RPMI8226 (cell line): Measurements from ENCODE around the gene VSNL1.

Source experiments
- DNase-seq: peaks from one replicate; pipeline ENCODE4 v3.0.0-alpha.2; 2015

VSNL1 gene

DNA sequence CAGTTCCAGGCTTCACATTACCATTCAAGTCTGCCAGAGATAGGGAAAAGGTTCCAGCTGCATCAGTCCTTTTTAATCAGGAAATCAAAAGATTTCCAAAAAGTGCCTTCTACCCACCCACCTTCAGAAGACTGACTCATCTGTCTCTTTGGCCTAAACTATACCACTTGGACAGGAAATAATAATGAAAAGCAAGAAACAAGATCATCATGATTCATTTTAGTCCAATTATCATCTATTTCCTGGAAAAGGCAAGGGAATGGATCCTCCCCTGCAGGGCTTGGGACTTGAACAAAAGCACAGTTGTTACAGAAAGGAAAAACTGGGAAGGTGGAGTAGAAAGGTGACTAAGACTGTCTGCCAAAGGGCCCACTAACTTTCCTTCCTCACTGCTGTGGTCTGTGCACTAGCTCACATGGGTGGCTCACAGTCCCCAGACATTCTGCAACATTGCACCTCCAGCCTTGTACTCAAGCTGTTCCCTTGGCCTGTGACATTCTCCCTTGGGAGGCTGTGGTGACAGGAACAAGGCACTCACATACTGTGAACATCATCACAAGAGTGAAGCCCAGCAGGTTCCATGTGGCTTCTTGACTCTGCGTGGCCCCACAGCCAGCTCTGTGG is 75.3 kb downstream of the VSNL1 start:
- no peak for DNase-seq

DNA sequence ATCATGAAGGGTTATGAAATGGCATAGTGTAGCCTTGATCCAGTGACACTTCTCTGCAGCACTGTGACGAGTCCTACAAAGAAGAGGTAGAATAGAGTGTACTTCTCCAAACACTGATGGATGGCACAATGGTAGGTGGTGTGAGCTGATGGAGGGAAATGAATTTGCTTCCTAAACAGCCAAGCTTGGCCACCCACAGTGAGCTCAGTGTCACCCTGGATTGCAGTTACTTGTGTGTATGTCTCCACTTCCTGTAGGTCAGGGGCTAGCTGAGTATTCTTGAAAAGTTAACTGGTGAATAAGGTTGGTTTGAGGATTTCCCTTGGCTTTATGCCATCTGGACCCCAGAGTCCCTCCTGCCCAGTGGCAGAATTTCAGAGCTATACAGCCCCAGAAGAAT is 75.9 kb downstream of the VSNL1 start:
- no peak for DNase-seq

GRCh38 chr2:17617516-17617915 is 77.0 kb downstream of the VSNL1 start:
- DNase-seq = no peak

GRCh38 chr2:17617955-17618354 is 77.5 kb downstream of the VSNL1 start:
- DNase-seq = no peak

GRCh38 chr2:17620280-17620679 is 79.8 kb downstream of the VSNL1 start:
- DNase-seq = no peak

- DNase-seq = no peak
These were observed 80.3 kb downstream of the VSNL1 start for GRCh38 chr2:17620841-17621240.

DNA sequence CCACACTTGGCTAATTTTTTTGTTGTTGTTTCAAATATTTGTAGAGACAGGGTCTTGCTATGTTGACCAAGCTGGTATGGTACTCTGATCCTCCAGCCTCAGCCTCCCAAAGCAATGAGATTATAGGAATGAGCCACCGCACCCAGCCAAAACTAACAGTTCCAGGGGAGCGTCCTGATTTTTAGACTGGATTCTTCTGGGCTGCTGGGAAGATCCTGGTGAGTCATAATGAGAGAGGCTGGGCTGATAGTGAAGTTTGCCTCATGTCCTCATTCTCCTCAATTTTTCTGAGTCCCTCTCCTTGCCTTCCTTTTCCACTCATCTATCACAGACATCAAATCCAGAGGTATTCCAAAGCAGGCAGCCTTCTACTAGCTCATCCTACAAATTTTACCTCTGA is 81.3 kb downstream of the VSNL1 start:
- no peak for DNase-seq

GRCh38 chr2:17625446-17625845 is 85.0 kb downstream of the VSNL1 start:
- no peak for DNase-seq

GRCh38 chr2:17626986-17627385 is 86.5 kb downstream of the VSNL1 start:
- DNase-seq = no peak

- peak; percentile 20 for DNase-seq
These were observed 86.9 kb downstream of the VSNL1 start for GRCh38 chr2:17627434-17627833.

- DNase-seq = peak; percentile 51
These were observed 88.1 kb downstream of the VSNL1 start for GRCh38 chr2:17628349-17629261.

GRCh38 chr2:17630089-17630488 is 89.6 kb downstream of the VSNL1 start:
- no peak for DNase-seq

GRCh38 chr2:17634997-17635396 is 94.5 kb downstream of the VSNL1 start:
- no peak for DNase-seq

DNA sequence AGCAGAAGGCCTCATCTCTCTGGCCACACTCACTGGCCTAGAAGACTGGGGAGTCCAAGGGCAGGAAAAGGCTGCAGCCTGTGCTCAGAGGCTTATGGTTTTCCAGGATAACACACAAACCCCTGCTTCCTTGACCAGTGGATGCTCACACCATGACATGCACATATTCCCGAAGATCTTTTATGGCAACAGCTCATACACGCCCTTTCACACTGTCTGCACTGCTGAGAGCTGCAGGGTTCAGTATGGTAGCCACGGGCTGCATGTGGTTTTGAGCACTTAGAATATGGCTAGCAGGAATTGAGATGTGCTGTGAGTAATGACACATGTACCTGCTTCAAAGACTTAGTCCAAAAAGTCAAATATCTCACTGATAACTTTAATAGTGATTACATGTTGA is 95.8 kb downstream of the VSNL1 start:
- DNase-seq = no peak

DNA sequence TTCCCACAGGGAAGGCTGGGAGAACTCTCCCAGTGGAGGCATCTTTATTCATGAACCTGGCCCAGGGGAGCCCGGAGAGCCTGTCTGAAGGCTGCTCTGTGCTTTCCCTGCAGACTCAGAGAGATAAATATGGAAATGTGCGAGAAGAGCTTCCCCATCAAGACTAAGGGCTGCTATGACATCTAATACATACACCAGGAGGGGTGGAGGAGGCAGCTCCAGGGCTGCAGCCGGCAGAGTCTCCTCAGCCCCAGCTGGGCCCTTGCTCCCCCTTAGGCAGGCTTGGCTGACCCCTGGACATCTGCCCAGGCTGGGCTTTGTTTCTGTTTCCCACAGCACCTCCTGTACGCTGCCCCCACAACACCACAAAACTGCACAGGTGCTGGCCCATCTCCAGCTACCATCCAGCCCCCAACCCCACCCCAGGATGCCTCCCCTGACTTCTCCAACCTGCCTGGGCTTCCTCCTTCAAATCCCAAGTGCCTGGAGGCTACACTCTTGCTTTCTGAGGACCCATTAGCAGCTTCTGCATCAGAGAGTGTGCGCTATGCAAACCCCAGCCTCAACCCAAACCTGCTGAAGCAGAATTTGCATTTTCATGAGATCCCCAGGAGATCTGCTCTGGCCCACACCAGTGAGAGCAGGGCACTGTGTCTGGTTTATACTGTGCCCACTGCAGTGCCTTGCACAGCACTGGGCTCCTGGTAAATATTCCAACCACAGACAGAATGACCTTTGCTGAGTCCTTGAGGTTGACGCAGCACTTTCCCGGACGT is 96.8 kb downstream of the VSNL1 start:
- no peak for DNase-seq

GRCh38 chr2:17638196-17638743 is 97.8 kb downstream of the VSNL1 start:
- no peak for DNase-seq

DNA sequence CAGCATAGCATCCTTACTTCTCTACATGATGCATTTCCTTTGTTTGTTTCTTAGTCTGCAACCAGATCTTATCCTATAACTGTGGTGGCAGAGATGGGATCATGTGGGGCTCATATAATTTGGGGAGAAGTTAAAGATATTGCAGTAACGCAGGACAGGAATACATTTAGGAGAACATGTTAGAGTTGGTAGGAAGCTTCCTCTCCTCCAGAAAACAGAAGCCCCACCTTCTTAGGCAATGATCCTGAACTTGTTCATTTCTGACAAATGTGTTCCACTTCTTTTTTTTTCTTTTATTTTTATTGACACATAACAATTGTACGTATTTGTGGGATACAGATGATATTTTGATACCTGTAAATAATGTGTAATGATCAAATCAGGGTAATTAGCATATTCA is 99.9 kb downstream of the VSNL1 start:
- no peak for DNase-seq

- DNase-seq = no peak
These were observed 102.6 kb downstream of the VSNL1 start for GRCh38 chr2:17643031-17643615.

DNA sequence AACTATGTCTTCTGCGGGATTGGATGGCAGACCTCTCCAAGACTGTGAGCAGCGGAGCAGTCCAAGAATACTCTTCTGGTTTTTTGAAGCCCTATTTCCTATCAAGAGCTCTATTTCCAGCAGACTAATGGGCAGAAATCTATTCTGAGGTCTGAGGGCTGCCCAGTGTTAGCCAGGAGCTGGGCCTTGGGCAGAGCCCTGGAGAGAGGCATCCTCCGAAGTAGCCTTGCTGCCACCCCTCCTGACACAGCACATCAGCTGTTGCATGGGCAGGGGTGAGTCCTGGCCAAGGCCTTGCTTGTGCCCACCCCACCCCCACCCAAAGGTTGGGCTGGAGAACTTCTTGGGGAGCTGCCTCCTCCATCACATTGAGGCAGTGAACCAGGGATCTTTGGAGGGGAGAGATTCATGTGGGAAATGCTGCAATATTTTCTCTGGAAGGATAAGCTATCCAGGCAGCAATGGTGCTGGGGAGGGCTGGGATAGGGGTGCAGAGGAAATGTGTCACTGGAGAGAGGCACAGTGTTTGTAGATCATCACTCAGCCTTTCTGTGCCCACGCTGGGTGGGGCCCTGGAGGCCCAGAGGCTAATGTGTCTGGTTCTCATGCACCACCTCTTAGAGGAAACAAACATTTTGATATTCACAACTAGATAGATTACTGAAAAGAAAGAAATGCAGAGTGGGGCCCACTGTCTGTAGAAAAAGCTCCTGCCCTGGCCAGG is 104.7 kb downstream of the VSNL1 start:
- no peak for DNase-seq

- DNase-seq = peak; percentile 60
These were observed 105.6 kb downstream of the VSNL1 start for GRCh38 chr2:17646081-17646554.

GRCh38 chr2:17646838-17647701 is 106.6 kb downstream of the VSNL1 start:
- DNase-seq = no peak
